Effector memory CD8-positive, alpha-beta T cell (primary cell): ENCODE data around the gene SRGAP3.

ENCODE experiments used
- ATAC-seq: fragments of 150-1000 bp; cut with Tn5 transposase; replicated peaks from 2 replicates; pipeline ENCODE4 v1.10.0; 2021; ENCODE audit warnings: mild to moderate bottlenecking, moderate library complexity
- DNase-seq, 3 experiments: peaks; one replicate each; pipeline ENCODE4 v3.0.0; 2021
- H3K27ac Mint-ChIP-seq, 2 donors: one replicate each; pipeline ENCODE4 v1.8.0; 2022; ENCODE audit warnings: mild to moderate bottlenecking in 2 of 2, mixed read lengths in 2 of 2, moderate library complexity in 2 of 2
- H3K27me3 Mint-ChIP-seq, 2 donors: one replicate each; pipeline ENCODE4 v1.8.0; 2022; ENCODE audit warnings: mixed read lengths in 2 of 2
- H3K36me3 Mint-ChIP-seq: one replicate; pipeline ENCODE4 v1.8.0; 2022; ENCODE audit warnings: mild to moderate bottlenecking, moderate library complexity, mixed read lengths; ENCODE audit not compliant: insufficient read depth
- H3K4me1 Mint-ChIP-seq, 2 donors: one replicate each; pipeline ENCODE4 v1.8.0; 2022; ENCODE audit warnings: low read depth in 2 of 2, mixed read lengths in 2 of 2
- H3K4me3 Mint-ChIP-seq, 2 donors: one replicate each; pipeline ENCODE4 v1.8.0; 2022; ENCODE audit warnings: mild to moderate bottlenecking in 2 of 2, mixed read lengths in 2 of 2, moderate library complexity in 2 of 2
- H3K9me3 Mint-ChIP-seq, 2 donors: one replicate each; pipeline ENCODE4 v1.8.0; 2022; ENCODE audit warnings: mixed read lengths in 2 of 2

The SRGAP3 gene

DNA sequence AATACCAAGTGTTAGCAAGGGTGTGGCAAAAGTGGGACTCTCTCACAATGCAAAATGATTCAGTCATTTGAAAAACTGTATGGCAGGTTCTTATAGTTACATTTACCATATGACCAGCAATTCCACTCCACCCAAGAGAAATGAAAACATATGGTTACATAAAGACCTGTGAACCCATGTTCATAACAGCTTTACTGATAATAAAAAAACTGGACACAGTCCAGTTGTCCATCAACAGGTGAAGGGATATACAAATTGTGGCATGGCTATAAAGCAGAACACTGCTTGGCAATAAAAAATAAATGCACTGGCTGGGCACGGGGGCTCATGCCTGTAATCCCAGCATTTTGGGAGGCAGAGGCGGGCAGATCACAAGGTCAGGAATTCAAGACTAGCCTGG is 316.9 kb downstream of the SRGAP3 start:
- H3K27me3 Mint-ChIP-seq, result no peaks in the 10 kb centered on the region
- H3K36me3 Mint-ChIP-seq, result no peaks in the 10 kb centered on the region
- H3K4me1 Mint-ChIP-seq, result peaks cover 0 to 2% of the 10 kb centered on the region in 2 donors
- no peaks in the 10 kb centered on the region for H3K9me3 Mint-ChIP-seq
- DNase-seq (no peak), ATAC-seq (no peak)
- peak overlapping the region in 1 of 2 donors; percentile 44 for H3K27ac Mint-ChIP-seq
- no peak overlapping the region for H3K4me3 Mint-ChIP-seq

DNA sequence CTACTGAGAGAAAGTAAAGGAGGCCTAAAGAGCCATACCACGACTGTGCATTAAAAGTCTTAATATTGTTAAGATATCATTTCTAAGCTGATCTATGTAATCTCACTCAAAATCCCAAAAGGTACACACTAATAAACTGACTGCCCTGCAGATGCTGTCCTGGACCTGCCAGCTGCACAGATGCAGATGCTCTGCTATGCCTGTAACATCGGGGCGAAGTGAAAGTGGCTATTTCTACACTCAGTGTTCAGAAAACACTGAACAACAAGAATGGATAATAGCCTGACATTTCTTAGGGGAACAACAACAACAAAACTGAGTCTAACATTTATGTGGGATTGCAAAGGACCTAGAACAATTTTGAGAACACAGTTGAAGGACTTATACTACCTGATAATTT is 318.1 kb downstream of the SRGAP3 start:
- ATAC-seq (no peak), DNase-seq (no peak)
- no peaks in the 10 kb centered on the region for H3K27me3 Mint-ChIP-seq
- H3K4me1 Mint-ChIP-seq, result peaks cover 0 to 2% of the 10 kb centered on the region in 2 donors
- H3K9me3 Mint-ChIP-seq, result no peaks in the 10 kb centered on the region
- no peak overlapping the region for H3K4me3 Mint-ChIP-seq
- H3K36me3 Mint-ChIP-seq, result no peaks in the 10 kb centered on the region
- H3K27ac Mint-ChIP-seq, result no peak overlapping the region
